Transverse colon (tissue), 4 donors: ENCODE measurements around the gene SLC39A11.

ENCODE experiments used
- EP300 ChIP-seq: sonication (generic); formaldehyde crosslinking; IDR thresholded peaks from one replicate; pipeline ENCODE4 v1.6.1; 2017; ENCODE audit warnings: antibody characterized with exemption, low read depth
- POLR2A ChIP-seq: fragments of 450-650 bp; IDR thresholded peaks from one replicate; pipeline ENCODE4 v1.6.1; 2016; ENCODE audit warnings: antibody characterized with exemption, mild to moderate bottlenecking, moderate library complexity
- POLR2AphosphoS5 ChIP-seq, 3 donors: sonication (generic); formaldehyde crosslinking; IDR thresholded peaks; one replicate each; pipeline ENCODE4 v1.6.1; 2016; ENCODE audit warnings: antibody characterized with exemption in 3 of 3
- TF ChIP-seq, protein P1 (sequence below), 5 experiments: fragments of 200-600 bp in 3 of 5; fragments of 450-650 bp in 2 of 5; sonication (generic) in 3 of 5; IDR thresholded peaks; 1 replicate in 2 of 5; 2 replicates in 3 of 5; pipeline ENCODE4 v1.5.1; 2016 to 2017; ENCODE audit warnings: antibody characterized with exemption in 5 of 5, inconsistent platforms in 3 of 5, mild to moderate bottlenecking in 2 of 5, moderate library complexity in 1 of 5

DNA sequence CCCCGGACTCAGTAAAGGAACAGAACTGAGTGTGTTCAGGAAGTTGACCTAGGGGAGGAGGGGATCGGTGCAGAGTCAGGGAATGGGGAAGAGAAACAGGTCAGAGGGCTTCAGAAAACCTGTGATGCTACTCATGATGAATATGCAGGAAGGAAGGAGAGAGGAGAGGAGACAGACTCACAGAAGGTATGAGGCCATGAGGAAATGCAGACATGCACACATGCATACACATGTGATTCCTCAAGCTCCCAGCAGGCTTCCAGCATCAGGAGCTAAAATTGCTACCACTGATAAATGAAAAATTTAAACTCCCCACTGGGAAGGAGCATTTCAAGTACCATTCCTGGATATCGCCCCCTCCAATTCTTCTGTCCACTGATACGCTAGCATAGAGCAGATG lies 262.6 kb downstream of the SLC39A11 start:
- TF ChIP-seq, protein P1, sequence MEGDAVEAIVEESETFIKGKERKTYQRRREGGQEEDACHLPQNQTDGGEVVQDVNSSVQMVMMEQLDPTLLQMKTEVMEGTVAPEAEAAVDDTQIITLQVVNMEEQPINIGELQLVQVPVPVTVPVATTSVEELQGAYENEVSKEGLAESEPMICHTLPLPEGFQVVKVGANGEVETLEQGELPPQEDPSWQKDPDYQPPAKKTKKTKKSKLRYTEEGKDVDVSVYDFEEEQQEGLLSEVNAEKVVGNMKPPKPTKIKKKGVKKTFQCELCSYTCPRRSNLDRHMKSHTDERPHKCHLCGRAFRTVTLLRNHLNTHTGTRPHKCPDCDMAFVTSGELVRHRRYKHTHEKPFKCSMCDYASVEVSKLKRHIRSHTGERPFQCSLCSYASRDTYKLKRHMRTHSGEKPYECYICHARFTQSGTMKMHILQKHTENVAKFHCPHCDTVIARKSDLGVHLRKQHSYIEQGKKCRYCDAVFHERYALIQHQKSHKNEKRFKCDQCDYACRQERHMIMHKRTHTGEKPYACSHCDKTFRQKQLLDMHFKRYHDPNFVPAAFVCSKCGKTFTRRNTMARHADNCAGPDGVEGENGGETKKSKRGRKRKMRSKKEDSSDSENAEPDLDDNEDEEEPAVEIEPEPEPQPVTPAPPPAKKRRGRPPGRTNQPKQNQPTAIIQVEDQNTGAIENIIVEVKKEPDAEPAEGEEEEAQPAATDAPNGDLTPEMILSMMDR (IDR thresholded peaks at IDR 0.05) = no peak
- TF ChIP-seq POLR2A = no peak
- no peak for TF ChIP-seq POLR2AphosphoS5 (IDR thresholded peaks at IDR 0.05)
- no peak for TF ChIP-seq EP300
